H1 (cell line): ENCODE results near the gene ARID1B.

Experiments
- ATF3 ChIP-seq: IDR thresholded peaks from 2 replicates; pipeline ENCODE4 v1.6.1; 2011; ENCODE audit warnings: low read depth, mild to moderate bottlenecking, low read length; ENCODE audit not compliant: insufficient read depth
- CEBPB ChIP-seq: IDR thresholded peaks from 2 replicates; pipeline ENCODE4 v1.6.1; 2012; ENCODE audit warnings: low read depth, low read length
- CHD1 ChIP-seq: IDR thresholded peaks from 2 replicates; pipeline ENCODE4 v1.6.1; 2012; ENCODE audit warnings: low read depth, low read length, improper control_type of control experiment
- CREB1 ChIP-seq: IDR thresholded peaks from 2 replicates; pipeline ENCODE4 v1.6.1; 2012; ENCODE audit warnings: inconsistent platforms
- CTCF ChIP-seq, 3 experiments: IDR thresholded peaks; 1 replicate in 2 of 3; 2 replicates in 1 of 3; pipeline versions ENCODE4 v1.5.1 to v1.6.1; 2011; ENCODE audit warnings: low read length in 3 of 3, mild to moderate bottlenecking in 3 of 3, inconsistent platforms in 2 of 3, low read depth in 1 of 3, moderate library complexity in 1 of 3; ENCODE audit not compliant: insufficient read depth in 1 of 3; ENCODE audit errors: control extremely low read depth in 1 of 3
- EP300 ChIP-seq, 2 experiments: IDR thresholded peaks; 1 replicate in 1 of 2; 2 replicates in 1 of 2; pipeline ENCODE4 v1.6.1; 2011 to 2012; ENCODE audit warnings: low read depth in 2 of 2, low read length in 2 of 2, mild to moderate bottlenecking in 2 of 2, borderline replicate concordance in 1 of 2, inconsistent platforms in 1 of 2, moderate library complexity in 1 of 2
- EZH2 ChIP-seq: fragments of 200-600 bp; sonication (generic); IDR thresholded peaks from 2 replicates; pipeline ENCODE4 v1.7.1; 2012; ENCODE audit warnings: low read depth, mild to moderate bottlenecking, moderate library complexity, low read length, inconsistent platforms; ENCODE audit not compliant: severe bottlenecking
- FOSL1 ChIP-seq: IDR thresholded peaks from 2 replicates; pipeline ENCODE4 v1.6.1; 2011; ENCODE audit warnings: mild to moderate bottlenecking, low read depth, low read length, moderate library complexity; ENCODE audit not compliant: insufficient read depth
- POLR2A ChIP-seq, 2 experiments: IDR thresholded peaks; 1 replicate in 1 of 2; 2 replicates in 1 of 2; pipeline ENCODE4 v1.6.1; 2011; ENCODE audit warnings: low read depth in 2 of 2, low read length in 2 of 2, mild to moderate bottlenecking in 2 of 2; ENCODE audit errors: control extremely low read depth in 1 of 2
- POLR2AphosphoS5 ChIP-seq: IDR thresholded peaks from 2 replicates; pipeline ENCODE4 v1.6.1; 2011; ENCODE audit warnings: low read depth, low read length
- RNF2 ChIP-seq: fragments of 200-900, 300-1000 bp; sonication (generic); IDR thresholded peaks from 2 replicates; pipeline ENCODE4 v1.7.1; 2016; ENCODE audit warnings: borderline replicate concordance, low read depth, mild to moderate bottlenecking, antibody characterized with exemption, low read length; ENCODE audit not compliant: poor library complexity, severe bottlenecking; ENCODE audit errors: missing control alignments
- SP2 ChIP-seq: IDR thresholded peaks from 2 replicates; pipeline ENCODE4 v1.6.1; 2012; ENCODE audit warnings: mild to moderate bottlenecking, low read length, inconsistent platforms
- SP4 ChIP-seq: IDR thresholded peaks from 2 replicates; pipeline ENCODE4 v1.6.1; 2012; ENCODE audit warnings: low read length, inconsistent platforms
- TAF1 ChIP-seq: IDR thresholded peaks from 2 replicates; pipeline ENCODE4 v1.6.1; 2011; ENCODE audit warnings: mild to moderate bottlenecking, low read depth, low read length

GRCh38 chr6:156878681-156879080 lies 101.5 kb downstream of the ARID1B start:
- TF ChIP-seq CTCF (IDR thresholded peaks at IDR 0.05; ENCODE audit: control extremely low read depth in 1 of 3, insufficient read depth in 1 of 3, low read depth in 1 of 3, low read length in 3 of 3) (no peak), ATF3 (no peak), SP4 (no peak), POLR2AphosphoS5 (no peak), CREB1 (no peak), EP300 (IDR thresholded peaks at IDR 0.05; ENCODE audit: borderline replicate concordance in 1 of 2, low read depth in 2 of 2, low read length in 2 of 2) (no peak), TAF1 (no peak), POLR2A (IDR thresholded peaks at IDR 0.05; ENCODE audit: control extremely low read depth in 1 of 2, low read depth in 2 of 2, low read length in 2 of 2) (no peak), EZH2 (no peak), RNF2 (no peak), CHD1 (no peak), CEBPB (no peak), FOSL1 (no peak), SP2 (no peak)
